SW 1271 (cell line): Measurements from ENCODE around the gene SSBP3.

ENCODE experiments used
- DNase-seq, 2 experiments: peaks; one replicate each; lab custom pipeline; 2025; lab: John Stamatoyannopoulos, UW

The SSBP3 gene

DNA sequence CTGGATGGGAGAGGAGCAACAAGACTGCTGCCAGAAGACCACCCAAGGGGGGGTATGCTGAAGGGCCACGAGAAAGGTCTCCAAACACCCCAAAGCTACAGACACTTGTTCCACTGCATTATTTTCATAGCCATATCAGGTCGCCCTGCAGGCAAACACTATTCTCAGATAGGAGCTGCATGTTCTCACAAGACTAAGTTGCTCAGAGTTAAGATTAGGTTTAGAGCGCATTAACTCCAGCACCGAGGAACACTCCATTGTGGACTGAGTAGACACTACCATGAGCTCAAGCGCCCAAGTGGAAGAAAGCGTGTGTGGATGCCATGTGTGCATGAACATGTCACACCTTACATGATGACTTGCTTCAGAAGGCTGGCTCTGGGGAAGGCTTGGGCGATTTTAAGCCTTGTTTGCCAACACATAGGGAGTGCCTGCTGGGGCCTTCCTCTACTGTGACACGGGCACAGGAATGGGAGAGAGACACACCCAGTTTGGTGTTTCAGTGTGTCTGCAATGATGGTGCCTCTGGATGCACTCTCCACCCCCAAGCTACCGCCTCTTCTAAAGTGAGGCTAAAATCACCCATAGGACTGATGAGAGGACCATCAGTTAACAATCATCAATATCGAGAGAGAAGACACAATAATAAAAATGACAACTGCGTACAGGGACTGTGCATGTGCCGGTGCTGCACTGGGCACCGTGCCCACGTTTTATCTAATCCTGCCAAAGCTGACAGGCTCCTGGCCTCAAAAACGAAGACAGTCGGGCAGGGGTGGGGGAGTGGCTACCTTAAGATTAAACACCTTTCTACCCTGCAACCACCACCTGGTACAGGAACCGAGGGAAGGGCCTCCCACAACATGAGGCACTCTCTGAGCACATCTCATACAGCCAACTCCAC is 34.9 kb downstream of the SSBP3 start:
- no peak for DNase-seq

- DNase-seq: no peak
Measured at GRCh38 chr1:54370287-54370989, 35.8 kb downstream of the SSBP3 start.

DNA sequence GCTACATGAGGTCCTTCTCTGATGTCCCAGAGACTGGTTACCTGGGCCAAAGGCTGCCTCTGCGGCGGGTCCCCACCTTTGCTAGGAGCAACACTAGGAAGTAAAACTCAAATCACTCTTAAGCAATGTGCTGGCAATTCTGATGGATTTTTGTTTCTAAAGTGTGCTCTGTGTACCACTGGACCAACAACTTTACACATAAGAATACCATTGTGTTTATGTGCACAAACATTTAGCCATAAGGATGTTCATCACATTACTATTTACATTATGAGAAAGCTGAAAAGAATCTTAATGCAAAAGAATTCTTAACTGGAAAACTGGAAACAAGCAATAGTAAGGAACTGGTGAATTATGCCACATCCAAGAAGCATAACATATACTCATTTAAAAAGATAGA is 38.6 kb downstream of the SSBP3 start:
- no peak for DNase-seq

DNA sequence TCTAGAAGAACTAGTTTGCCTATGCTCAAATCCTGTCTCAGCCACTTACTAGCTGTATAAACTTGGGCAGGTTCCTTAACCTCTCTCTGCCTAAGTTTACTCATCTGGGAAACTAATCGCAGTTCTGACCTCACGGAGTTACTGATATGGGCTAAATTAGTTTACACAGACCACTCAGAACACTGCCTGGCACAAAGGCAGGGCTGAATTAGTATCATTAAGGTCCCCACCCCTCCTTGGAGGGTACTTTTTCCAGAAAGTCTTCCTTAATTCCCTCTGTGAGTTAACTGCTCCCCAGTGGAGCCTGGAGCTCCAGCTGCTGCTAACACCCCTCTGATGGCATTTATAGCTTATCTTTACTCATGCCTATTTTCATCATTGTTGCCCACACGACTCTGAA is 40.3 kb downstream of the SSBP3 start:
- DNase-seq: no peak

DNA sequence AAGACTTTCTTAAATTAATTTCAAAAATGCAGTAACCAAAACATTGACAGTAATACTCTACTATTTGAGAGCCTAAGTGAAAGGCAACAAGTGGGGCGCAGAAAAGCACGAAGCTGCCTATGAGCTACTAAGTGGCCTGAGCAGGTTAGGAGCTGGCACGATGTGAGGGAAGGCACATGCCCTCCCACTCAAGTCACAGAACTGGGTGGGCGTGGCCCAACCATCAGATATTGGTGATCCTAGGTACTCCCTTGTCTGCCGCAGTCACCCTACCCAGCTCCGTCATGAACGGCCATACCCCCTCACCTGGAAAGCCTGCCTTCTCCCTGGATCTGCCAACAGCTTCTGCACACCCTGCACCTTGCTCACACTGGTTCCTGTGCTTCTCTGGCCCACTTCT is 40.8 kb downstream of the SSBP3 start:
- DNase-seq: no peak

- no peak for DNase-seq
Measured at GRCh38 chr1:54364995-54365394, 41.2 kb downstream of the SSBP3 start.

DNA sequence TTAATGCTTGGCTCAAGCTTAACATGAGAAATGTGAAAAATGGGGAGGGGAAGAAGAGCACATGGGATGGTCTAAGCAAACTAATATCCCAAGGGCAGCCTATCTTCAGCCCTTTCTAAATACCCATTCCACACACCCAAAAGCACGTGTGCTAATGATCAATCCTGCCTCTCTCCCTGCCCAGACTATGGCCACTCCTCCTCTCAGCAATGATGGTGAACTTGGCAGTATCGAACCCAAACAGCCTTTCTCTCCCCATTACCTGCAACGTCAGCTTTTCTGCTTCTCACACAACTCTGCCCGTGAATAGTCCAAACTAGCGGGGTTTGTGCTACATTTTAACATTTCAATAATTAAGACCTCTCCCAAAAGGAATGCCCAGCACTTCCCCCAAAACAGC is 41.6 kb downstream of the SSBP3 start:
- DNase-seq: no peak

GRCh38 chr1:54363925-54364324 is 42.3 kb downstream of the SSBP3 start:
- DNase-seq: no peak

GRCh38 chr1:54362881-54363340 is 43.3 kb downstream of the SSBP3 start:
- DNase-seq: no peak

DNA sequence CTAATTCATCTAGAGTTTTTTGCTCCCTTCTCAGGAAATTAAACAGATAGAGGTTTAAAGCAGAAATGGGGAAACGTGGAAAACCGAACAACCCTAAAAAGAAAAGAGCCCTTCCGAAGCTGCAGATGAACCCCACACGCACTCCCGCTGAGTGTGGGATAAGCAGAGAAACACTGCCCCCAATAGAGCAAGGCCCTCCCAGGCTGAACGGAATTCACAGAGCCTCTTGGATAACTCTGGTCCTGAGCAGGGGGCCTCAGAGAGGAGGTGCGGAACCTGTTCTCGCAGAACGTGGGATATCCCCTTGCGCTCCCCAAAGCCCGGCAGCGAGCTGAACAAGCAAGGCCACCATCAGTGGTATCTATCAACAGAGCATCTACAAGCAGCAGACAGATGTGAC is 44.9 kb downstream of the SSBP3 start:
- no peak for DNase-seq

DNA sequence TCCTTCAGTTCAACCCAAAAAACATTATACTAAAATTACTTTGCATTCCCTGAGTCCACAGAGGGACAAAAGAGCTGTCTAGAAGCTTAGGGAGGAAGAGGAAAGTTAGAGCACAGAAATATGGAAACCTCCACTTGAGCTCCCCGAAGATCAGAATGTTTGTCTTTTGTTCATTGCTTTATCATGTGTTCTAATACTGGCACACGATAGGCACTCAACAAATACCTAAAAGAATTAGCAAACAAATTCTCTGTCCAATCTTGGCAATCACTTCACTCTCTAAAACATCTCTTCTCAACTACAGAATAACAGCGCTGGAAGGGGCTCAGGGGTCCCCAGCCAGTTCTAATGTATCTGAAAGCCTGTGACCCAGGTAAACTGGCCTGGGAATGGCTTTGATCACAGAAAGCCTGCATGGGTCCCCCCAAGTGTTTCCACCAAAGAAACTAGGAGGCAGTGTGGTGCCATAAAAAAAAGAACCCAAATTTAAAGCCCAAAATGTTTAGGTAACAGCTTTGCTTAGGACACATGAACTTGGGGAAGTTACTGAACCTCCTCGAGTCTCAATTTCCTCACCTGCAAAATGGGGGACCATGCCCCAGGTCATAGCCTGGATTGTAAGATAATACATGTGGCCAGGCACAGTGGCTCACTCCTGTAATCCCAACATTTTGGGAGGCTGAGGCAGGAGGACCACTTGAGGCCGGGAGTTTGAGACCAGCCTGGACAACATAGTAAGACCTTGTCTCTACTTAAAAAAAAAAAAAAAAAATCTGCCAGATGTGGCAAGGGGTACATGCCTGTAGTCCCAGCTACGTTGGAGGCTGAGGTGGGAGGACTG is 45.8 kb downstream of the SSBP3 start:
- no peak for DNase-seq

DNA sequence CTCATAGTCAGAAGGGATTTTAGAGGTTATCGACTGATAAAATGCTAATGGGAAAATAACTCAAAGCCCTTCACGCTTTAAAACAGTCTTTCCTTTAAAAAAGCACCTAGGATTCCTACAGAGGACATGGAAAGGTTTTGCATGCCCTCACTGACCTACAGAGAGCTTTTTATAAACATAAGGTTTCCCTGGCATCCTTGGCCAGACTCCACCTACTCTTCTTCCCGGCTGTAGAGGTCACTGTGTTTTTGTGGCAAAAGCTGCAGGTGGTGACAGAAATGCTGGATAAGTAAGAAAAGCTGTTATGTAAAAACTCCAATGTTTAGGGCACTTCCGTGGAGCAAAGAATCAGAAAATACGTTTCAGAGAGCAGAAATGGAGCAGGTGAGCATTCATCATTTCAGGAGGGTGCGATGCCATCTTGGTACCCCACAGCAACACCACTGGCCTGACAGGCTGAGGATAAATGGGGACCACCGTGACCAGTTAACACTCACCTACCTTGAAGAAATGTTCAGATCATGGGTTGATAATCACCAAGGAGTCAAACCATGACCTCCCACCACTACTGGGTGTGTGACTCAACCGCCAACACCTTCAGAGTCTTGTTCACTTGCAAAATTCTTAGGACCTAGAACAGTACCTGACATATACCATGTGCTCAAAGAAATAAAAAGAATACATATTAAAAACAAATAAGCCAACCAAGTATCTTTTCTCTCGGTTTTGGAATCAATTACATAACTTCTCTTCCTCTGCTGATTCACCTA is 46.6 kb downstream of the SSBP3 start:
- no peak for DNase-seq

DNA sequence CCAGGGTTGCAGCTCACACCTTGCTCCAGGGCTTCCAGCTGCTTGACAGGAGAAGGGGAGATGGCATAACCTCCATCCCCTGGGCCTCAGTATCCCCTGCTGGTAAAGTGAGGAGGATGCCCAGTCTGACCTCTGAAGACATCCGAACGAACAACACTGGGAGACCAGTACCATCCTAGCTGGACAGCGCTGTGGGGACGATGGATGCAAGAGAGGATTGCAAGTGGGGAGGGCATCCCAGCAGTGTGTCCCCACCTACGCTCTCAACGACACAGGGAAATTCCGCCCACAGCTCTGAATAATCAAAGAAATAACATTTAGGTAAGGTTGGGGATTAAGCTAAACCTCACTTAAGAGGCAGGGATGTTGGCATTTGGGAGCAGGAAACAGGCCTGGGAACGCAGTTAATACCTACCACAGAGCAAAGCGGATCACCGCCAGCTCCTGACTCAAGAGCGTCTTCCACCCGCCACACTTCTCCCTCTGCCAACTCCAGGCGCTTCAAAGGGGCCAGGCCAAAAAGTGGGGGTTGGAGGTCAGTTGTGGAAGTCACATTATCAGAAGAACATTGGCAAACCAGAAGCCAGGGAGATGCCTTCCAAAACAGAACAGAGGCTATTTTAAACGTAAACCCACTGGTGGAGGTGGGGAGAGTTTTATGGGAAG is 47.6 kb downstream of the SSBP3 start:
- DNase-seq: no peak

- DNase-seq: no peak
Measured at GRCh38 chr1:54357967-54358366, 48.2 kb downstream of the SSBP3 start.

DNA sequence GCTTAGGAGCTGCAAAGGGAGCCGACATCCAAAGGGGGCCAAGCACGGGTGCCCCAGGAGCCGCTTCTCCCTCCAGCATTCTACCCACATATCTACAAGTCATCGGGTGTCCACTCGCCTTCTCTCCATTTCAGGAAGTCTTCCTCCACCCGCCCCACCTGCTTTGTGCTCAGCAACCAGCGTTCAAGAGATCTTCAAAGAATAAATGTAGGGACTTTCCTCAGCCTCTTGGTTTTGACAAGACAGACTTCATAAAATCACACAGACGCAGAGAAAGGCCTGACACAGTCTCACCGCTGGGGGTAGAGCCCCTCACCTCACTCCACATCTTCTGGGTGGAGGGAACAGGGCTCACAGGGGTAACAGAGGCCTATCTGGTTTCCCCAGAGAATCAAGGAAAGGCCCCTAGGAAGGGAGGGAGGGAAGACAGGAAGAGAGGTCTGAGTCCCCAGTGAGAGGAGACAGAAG is 49.5 kb downstream of the SSBP3 start:
- DNase-seq: no peak

GRCh38 chr1:54355931-54356679 is 50.1 kb downstream of the SSBP3 start:
- DNase-seq: no peak

DNA sequence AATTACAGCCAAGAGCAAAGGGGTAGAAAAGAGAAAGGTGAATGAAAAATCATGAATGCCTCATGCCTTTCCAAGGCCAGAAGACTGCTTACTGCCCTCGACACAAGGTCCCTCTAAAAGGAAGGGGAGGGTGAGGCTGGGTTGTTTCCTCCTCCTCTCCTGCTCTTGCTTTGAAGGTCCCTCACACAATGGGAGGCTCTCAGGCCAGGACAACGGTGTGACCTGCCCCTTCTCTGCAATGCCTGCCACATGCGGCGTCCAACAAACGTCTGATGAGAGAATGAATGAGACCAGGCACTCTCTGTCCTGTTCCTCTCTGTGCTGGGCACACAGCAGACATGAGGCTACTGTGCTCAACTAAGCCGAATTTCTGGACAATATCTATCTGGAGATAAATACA is 51.3 kb downstream of the SSBP3 start:
- no peak for DNase-seq

DNA sequence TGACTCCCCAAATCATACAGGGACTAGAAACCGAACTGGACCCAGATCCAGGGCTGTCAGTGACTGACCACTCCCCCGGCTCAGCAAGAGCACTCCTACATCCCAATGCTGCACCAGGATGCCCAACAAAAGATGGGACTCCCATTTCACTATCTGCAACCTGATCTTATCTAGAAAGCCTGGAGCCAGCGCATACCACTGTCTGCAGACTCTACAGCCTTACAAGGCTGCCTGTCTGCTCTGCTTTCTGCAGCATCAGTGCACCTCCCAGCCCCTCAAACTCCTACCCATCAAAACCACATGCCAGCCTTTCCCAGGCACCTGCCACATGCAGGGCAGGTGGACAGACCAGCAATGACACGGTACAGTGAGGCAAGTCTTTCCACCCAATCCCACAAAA is 52.2 kb downstream of the SSBP3 start:
- no peak for DNase-seq

- no peak for DNase-seq
Measured at GRCh38 chr1:54352755-54353154, 53.4 kb downstream of the SSBP3 start.

DNA sequence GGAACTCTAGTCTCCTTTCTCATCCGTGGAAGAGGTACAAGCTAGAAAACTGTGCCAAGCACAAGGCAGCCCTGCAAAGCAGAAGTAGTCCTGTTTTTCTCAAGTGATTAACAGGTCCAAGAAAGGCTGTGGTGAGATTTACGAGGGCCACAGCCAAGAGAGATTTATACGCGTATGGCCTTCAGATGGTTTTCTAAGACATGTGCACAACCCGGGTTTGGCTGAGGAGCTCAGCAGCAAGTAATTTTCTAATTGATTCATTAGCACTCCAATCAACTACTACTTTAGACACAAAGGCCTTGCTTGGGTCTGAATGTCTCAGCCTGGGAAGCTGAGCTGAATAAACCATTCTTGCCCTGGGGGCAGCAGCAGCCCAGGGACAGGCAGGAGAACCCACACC is 55.8 kb downstream of the SSBP3 start:
- no peak for DNase-seq
